ENCODE data around the gene EFNA2. TPM values are rescaled to one million over a fixed set of nuclear protein-coding genes. Genes with fewer than 3 reads are reported as not detected.

The EFNA2 gene
- total RNA-seq, 1 experiment from 2014 or later, result 14.3 TPM

DNA sequence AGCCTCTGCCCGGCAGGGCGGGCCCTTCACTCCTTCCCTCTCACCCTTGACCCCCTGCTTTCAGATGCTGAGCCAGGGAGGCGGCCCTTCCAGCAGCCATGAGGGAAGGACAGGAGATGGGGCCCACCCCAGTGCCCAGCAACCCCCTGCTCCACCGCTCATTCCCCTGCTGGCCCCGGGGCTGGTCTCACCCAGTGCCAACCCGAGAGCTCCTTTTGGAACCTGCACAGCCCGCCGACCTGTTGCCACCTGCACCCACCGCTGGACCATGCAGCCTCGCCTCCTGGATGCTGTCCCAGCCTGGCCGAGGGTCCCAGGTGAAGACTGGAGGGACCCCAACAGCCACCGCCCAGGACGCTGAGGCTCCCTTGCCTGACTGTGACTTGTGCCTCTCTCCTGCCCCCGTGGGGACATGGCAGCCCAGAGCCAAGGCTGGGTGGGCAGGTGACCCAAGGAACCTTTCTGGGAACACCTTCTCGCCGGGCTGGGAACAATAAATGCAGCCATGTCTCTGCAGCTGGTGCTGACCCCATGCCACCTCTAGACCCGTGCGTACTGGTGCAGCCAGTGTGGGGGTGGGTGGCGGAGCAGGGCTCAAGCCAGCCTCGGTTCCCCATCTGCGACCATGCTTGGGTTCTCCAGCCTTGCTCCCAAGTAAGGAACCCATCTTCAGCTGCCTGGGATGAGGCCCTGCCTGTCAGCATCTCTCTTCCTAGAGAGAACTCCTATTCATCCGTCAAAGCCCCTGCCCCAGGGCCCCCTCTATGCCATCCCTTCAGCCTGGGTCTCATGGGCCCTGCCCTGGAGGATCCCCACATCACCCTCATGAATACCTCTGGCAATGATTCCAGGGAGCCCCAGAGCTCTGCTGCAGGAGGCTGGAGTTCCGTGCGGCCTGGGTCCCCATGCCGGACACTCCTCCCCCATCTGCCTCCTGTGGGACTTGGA lies 6.7 kb upstream of the EFNA2 start:
- no peak overlapping the region for H4K8ac ChIP-seq (replicated peaks; ENCODE audit: insufficient read length, low read depth, low read length)
- peaks cover 3 to 41% (median 19%) of the 10 kb centered on the region in 3 experiments; a peak in 6 of 7 replicates for H3K36me3 Mint-ChIP-seq (ENCODE audit: insufficient read depth in 1 of 3, low read depth in 3 of 3)
- H3K14ac ChIP-seq (ENCODE audit: insufficient read depth, low read length), result no peak overlapping the region
- DNase-seq, result no peak
- H3K4ac ChIP-seq (ENCODE audit: low read depth, low read length), result no peak overlapping the region
- TF ChIP-seq, protein P1, sequence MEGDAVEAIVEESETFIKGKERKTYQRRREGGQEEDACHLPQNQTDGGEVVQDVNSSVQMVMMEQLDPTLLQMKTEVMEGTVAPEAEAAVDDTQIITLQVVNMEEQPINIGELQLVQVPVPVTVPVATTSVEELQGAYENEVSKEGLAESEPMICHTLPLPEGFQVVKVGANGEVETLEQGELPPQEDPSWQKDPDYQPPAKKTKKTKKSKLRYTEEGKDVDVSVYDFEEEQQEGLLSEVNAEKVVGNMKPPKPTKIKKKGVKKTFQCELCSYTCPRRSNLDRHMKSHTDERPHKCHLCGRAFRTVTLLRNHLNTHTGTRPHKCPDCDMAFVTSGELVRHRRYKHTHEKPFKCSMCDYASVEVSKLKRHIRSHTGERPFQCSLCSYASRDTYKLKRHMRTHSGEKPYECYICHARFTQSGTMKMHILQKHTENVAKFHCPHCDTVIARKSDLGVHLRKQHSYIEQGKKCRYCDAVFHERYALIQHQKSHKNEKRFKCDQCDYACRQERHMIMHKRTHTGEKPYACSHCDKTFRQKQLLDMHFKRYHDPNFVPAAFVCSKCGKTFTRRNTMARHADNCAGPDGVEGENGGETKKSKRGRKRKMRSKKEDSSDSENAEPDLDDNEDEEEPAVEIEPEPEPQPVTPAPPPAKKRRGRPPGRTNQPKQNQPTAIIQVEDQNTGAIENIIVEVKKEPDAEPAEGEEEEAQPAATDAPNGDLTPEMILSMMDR (conservative IDR thresholded peaks at IDR 0.05), result no peak
- no peak overlapping the region for H3K4me2 ChIP-seq (ENCODE audit: insufficient read depth, insufficient read length, low read length)
- H3K9me3 ChIP-seq (ENCODE audit: control insufficient read depth, low read depth, low read length), result no peaks in the 10 kb centered on the region
- no peak overlapping the region for H2BK20ac ChIP-seq (ENCODE audit: low read depth, low read length, poor library complexity, severe bottlenecking)
- H2AFZ ChIP-seq (ENCODE audit: low read length), result no peak overlapping the region
- no peaks in the 10 kb centered on the region for H3K9me3 Mint-ChIP-seq
- H2BK5ac ChIP-seq (ENCODE audit: insufficient read length, low read length), result no peak overlapping the region
- no peak overlapping the region for H3K56ac ChIP-seq (ENCODE audit: insufficient read length, low read depth, low read length)
- no peak overlapping the region for H3K27ac ChIP-seq (ENCODE audit: insufficient read length, low read depth, low read length)
- no peaks in the 10 kb centered on the region for H3K27me3 ChIP-seq (ENCODE audit: insufficient read depth, low read length)
- H3K23me2 ChIP-seq (ENCODE audit: insufficient read length, low read depth, low read length, poor library complexity, severe bottlenecking), result peaks cover 9% of the 10 kb centered on the region
- H3K23ac ChIP-seq (ENCODE audit: insufficient read length, low read depth, low read length), result no peak overlapping the region
- no peak overlapping the region for H2BK12ac ChIP-seq (ENCODE audit: insufficient read length, low read depth, low read length)
- no CpG with 5 or more reads among the region's 25 CpGs for WGBS (ENCODE audit: extremely low coverage, insufficient read length, low lambda C conversion rate)
- no peak overlapping the region for H3K18ac ChIP-seq (ENCODE audit: insufficient read length, low read depth, low read length)
- no peak overlapping the region for H2BK120ac ChIP-seq (ENCODE audit: low read depth, low read length, poor library complexity, severe bottlenecking)
- H3K9ac ChIP-seq (ENCODE audit: extremely low read depth, insufficient read length, low read length), result no peak overlapping the region
- H4K20me1 ChIP-seq (ENCODE audit: control insufficient read depth, insufficient read depth, insufficient read length), result no peaks in the 10 kb centered on the region
- no peaks in the 10 kb centered on the region for H3K4me1 ChIP-seq (ENCODE audit: insufficient read depth, low read length)
- H2AK5ac ChIP-seq (ENCODE audit: insufficient read length, low read length), result no peak overlapping the region
- no peak overlapping the region for H3T11ph ChIP-seq (ENCODE audit: low read length)
- no peak overlapping the region for H3K4me3 Mint-ChIP-seq
- H3K27ac Mint-ChIP-seq, result no peak overlapping the region
- no peaks in the 10 kb centered on the region for H3K79me2 ChIP-seq (ENCODE audit: insufficient read depth, low read length)
- no peaks in the 10 kb centered on the region for H3K79me1 ChIP-seq (ENCODE audit: insufficient read depth, low read depth, low read length, poor library complexity, severe bottlenecking)
- H2BK15ac ChIP-seq (ENCODE audit: low read depth, low read length), result no peak overlapping the region
- H4K91ac ChIP-seq (ENCODE audit: insufficient read length, low read depth, low read length), result no peak overlapping the region
- peaks cover 1% of the 10 kb centered on the region for H3K27me3 Mint-ChIP-seq (ENCODE audit: low read depth)
- H4K5ac ChIP-seq (ENCODE audit: insufficient read length, low read depth, low read length), result no peak overlapping the region
- peaks cover 12 to 16% of the 10 kb centered on the region in 2 experiments for H3K4me1 Mint-ChIP-seq
